ENCODE results near the gene PADI2. TPM values are rescaled to one million over a fixed set of nuclear protein-coding genes. Genes with fewer than 3 reads are reported as not detected.

PADI2 gene
- total RNA-seq, 1 donor from 2014 or later: 0.41 TPM

- FAIRE-seq (no peak), DNase-seq (ENCODE audit: low spot score in 2 of 2) (no peak)
These were observed 22.4 kb upstream of the PADI2 start for GRCh38 chr1:17141441-17142197.

- FAIRE-seq (no peak), DNase-seq (ENCODE audit: low spot score in 2 of 2) (no peak)
These were observed 21.0 kb upstream of the PADI2 start for GRCh38 chr1:17140279-17140678.

GRCh38 chr1:17139637-17140036 lies 20.4 kb upstream of the PADI2 start:
- DNase-seq (ENCODE audit: low spot score in 2 of 2) (no peak), FAIRE-seq (no peak)

GRCh38 chr1:17137441-17137840 lies 18.2 kb upstream of the PADI2 start:
- no peak for FAIRE-seq
- DNase-seq (ENCODE audit: low spot score in 2 of 2): no peak

GRCh38 chr1:17136936-17137335 lies 17.7 kb upstream of the PADI2 start:
- no peak for DNase-seq (ENCODE audit: low spot score in 2 of 2)
- no peak for FAIRE-seq

- no peak for FAIRE-seq
- no peak for DNase-seq (ENCODE audit: low spot score in 2 of 2)
These were observed 16.9 kb upstream of the PADI2 start for GRCh38 chr1:17136145-17136544.

- no peak for DNase-seq (ENCODE audit: low spot score in 2 of 2)
- FAIRE-seq: no peak
These were observed 16.3 kb upstream of the PADI2 start for GRCh38 chr1:17135530-17135929.

- DNase-seq (ENCODE audit: low spot score in 2 of 2) (no peak), FAIRE-seq (no peak)
These were observed 15.5 kb upstream of the PADI2 start for GRCh38 chr1:17134724-17135123.

- FAIRE-seq (no peak), DNase-seq (ENCODE audit: low spot score in 2 of 2) (no peak)
These were observed 14.8 kb upstream of the PADI2 start for GRCh38 chr1:17134034-17134433.

GRCh38 chr1:17130138-17130635 lies 10.9 kb upstream of the PADI2 start:
- FAIRE-seq (no peak), DNase-seq (ENCODE audit: low spot score in 2 of 2) (no peak)

GRCh38 chr1:17128361-17128760 lies 9.1 kb upstream of the PADI2 start:
- DNase-seq (ENCODE audit: low spot score in 2 of 2): no peak
- FAIRE-seq: no peak

GRCh38 chr1:17125756-17126237 lies 6.5 kb upstream of the PADI2 start:
- DNase-seq (ENCODE audit: low spot score in 2 of 2): peak; percentile 72 to 87
- FAIRE-seq: no peak

- FAIRE-seq (no peak), DNase-seq (ENCODE audit: low spot score in 2 of 2) (no peak)
These were observed 4.2 kb upstream of the PADI2 start for GRCh38 chr1:17123196-17124045.

GRCh38 chr1:17122521-17123164 lies 3.4 kb upstream of the PADI2 start:
- DNase-seq (ENCODE audit: low spot score in 2 of 2) (no peak), FAIRE-seq (no peak)

GRCh38 chr1:17121881-17122280 lies 2.6 kb upstream of the PADI2 start:
- no peak for DNase-seq (ENCODE audit: low spot score in 2 of 2)
- FAIRE-seq: no peak

- FAIRE-seq (no peak), DNase-seq (ENCODE audit: low spot score in 2 of 2) (no peak)
These were observed 1.9 kb upstream of the PADI2 start for GRCh38 chr1:17120962-17121837.

GRCh38 chr1:17120481-17120877 lies 1.2 kb upstream of the PADI2 start:
- no peak for DNase-seq (ENCODE audit: low spot score in 2 of 2)
- no peak for FAIRE-seq

GRCh38 chr1:17119773-17120480 lies 676 bp upstream of the PADI2 start:
- peak; percentile 48 to 55 for DNase-seq (ENCODE audit: low spot score in 2 of 2)
- FAIRE-seq: no peak

GRCh38 chr1:17118706-17119075 lies 560 bp downstream of the PADI2 start:
- DNase-seq (ENCODE audit: low spot score in 2 of 2) (no peak), FAIRE-seq (no peak)
